Left cardiac atrium (tissue), 4 donors: Measurements from ENCODE around the gene TMEM229B. TPM values are rescaled to one million over a fixed set of nuclear protein-coding genes. Genes with fewer than 3 reads are reported as not detected.
A peak's percentile ranks its signal among the peaks of the same experiment; 100 is the strongest.

Experiments used
- ATAC-seq, 2 donors: fragments of 200-7000 bp; cut with Tn5 transposase; one replicate each; pipeline ENCODE4 v1.9.1; 2020; ENCODE audit warnings: mild to moderate bottlenecking in 2 of 2, moderate library complexity in 2 of 2
- DNase-seq: peaks from one replicate; pipeline ENCODE4 v3.0.0-alpha.2; 2020
- intact Hi-C, 2 donors: fragments of 100-400 bp; cut with DNase I; formaldehyde crosslinking; loops; one replicate each; pipeline versions ENCODE4 v1.14.1 to v1.15.1; 2022 to 2023
- long read RNA-seq: library from polyadenylated mRNA; unstranded; transcript quantifications from one replicate; pipeline ENCODE4 v2.0.0, GENCODE V29; 2021
- total RNA-seq, 2 donors: library from RNA; stranded (reverse); fragmentation: NEBNext Ultra II Directional; extraction: Animal tissue kit (Norgen Biotek cat#: 25700); gene quantifications; one replicate each; pipeline ENCODE4 v1.2.1, GENCODE V29; 2021
- donor health status: DM: no; HTN: yes; CAD: no.
- donor health status: DM: no; HTN: yes; CAD: no; lungs with severe emphysema.
- donor health status: DM: yes; HTN: yes; CAD: no.
- donor health status: Dilated cardiomyopathy.

TMEM229B gene
- total RNA-seq = 1 to 10 TPM; 1.5 to 6.5 TPM
- long read RNA-seq, partial matches to known transcripts = 0 of 1 reads
- long read RNA-seq, other reads (novel, unspliced or antisense) = 1 of 1 reads

GRCh38 chr14:67487937-67488893, at the start of gene TMEM229B:
Gene TMEM229B (minus strand): TSS chr14:67488721. CDS start chr14:67473923, 14,798 bp downstream.
- DNase-seq = peak; percentile 36
- peak; percentile 53 to 66 for ATAC-seq
- intact Hi-C loops = no loop called here

GRCh38 chr14:67537736-67538135, 49.2 kb upstream of the TMEM229B start:
- no peak for DNase-seq
- ATAC-seq = no peak
- intact Hi-C loops = no loop called here

- no peak for ATAC-seq
- intact Hi-C loops = no loop called here
- DNase-seq = no peak
Observed at GRCh38 chr14:67536087-67536486, 47.6 kb upstream of the TMEM229B start.

- intact Hi-C loops = no loop called here
- no peak for ATAC-seq
Observed at GRCh38 chr14:67533754-67534085, 45.2 kb upstream of the TMEM229B start.

GRCh38 chr14:67532998-67533753, 44.7 kb upstream of the TMEM229B start, which contains the start of gene PLEKHH1:
Gene PLEKHH1 (plus strand): TSS chr14:67533290. CDS start chr14:67541868, 8,578 bp downstream.
- ATAC-seq = peak; percentile 95 to 99
- peak; percentile 84 for DNase-seq
- intact Hi-C loops = no loop called here

More at GRCh38 chr14:67533754-67534085, 45.2 kb upstream of the TMEM229B start:
- no peak for DNase-seq

- intact Hi-C loops = no loop called here
- no peak for ATAC-seq
Observed at GRCh38 chr14:67532606-67532997, 44.1 kb upstream of the TMEM229B start.

GRCh38 chr14:67529947-67530935, 41.7 kb upstream of the TMEM229B start:
- intact Hi-C loops = loop anchor here in 1 of 2 donors (5.0 to 10.0 kb wide), 2 partner anchors 42 to 135 kb away; no protein-coding TSS in a partner anchor
- DNase-seq (no peak), ATAC-seq (no peak)

More at GRCh38 chr14:67532606-67532997, 44.1 kb upstream of the TMEM229B start:
- DNase-seq = no peak

- DNase-seq = no peak
- ATAC-seq = no peak
- intact Hi-C loops = loop anchor here in 1 of 2 donors (5.0 to 10.0 kb wide), 2 partner anchors 44 to 137 kb away; no protein-coding TSS in a partner anchor
Observed at GRCh38 chr14:67528276-67528675, 39.8 kb upstream of the TMEM229B start.

- intact Hi-C loops = loop anchor here in 1 of 2 donors (5.0 to 10.0 kb wide), 2 partner anchors 45 to 137 kb away; no protein-coding TSS in a partner anchor
- DNase-seq (no peak), ATAC-seq (no peak)
Observed at GRCh38 chr14:67527756-67528155, 39.2 kb upstream of the TMEM229B start.

GRCh38 chr14:67526676-67527459, 38.3 kb upstream of the TMEM229B start:
- intact Hi-C loops = loop anchor here in 1 of 2 donors (5.0 to 10.0 kb wide), 2 partner anchors 45 to 138 kb away; no protein-coding TSS in a partner anchor
- DNase-seq (peak; percentile 32), ATAC-seq (peak; percentile 65 to 71)

- DNase-seq (no peak), ATAC-seq (no peak)
- intact Hi-C loops = loop anchor here in 1 of 2 donors (5.0 to 10.0 kb wide), 2 partner anchors 46 to 139 kb away; no protein-coding TSS in a partner anchor
Observed at GRCh38 chr14:67526181-67526580, 37.7 kb upstream of the TMEM229B start.

GRCh38 chr14:67525389-67525788, 36.9 kb upstream of the TMEM229B start:
- ATAC-seq (no peak), DNase-seq (no peak)
- intact Hi-C loops = loop anchor here in 1 of 2 donors (5.0 to 10.0 kb wide), 2 partner anchors 47 to 139 kb away; no protein-coding TSS in a partner anchor

- intact Hi-C loops = loop anchor here in 1 of 2 donors (10.0 kb wide), 1 partner anchor 140 kb away; no protein-coding TSS in a partner anchor
- no peak for DNase-seq
- no peak for ATAC-seq
Observed at GRCh38 chr14:67524634-67524963, 36.1 kb upstream of the TMEM229B start.

GRCh38 chr14:67523764-67524633, 35.5 kb upstream of the TMEM229B start:
- ATAC-seq = no peak
- intact Hi-C loops = loop anchor here in 1 of 2 donors (10.0 kb wide), 1 partner anchor 141 kb away; no protein-coding TSS in a partner anchor
- DNase-seq = no peak

GRCh38 chr14:67522270-67522669, 33.7 kb upstream of the TMEM229B start:
- DNase-seq (no peak), ATAC-seq (peak in 1 of 2 donors; percentile 30)
- intact Hi-C loops = loop anchor here in 1 of 2 donors (10.0 kb wide), 1 partner anchor 143 kb away; no protein-coding TSS in a partner anchor

- DNase-seq = no peak
- ATAC-seq = no peak
- intact Hi-C loops = loop anchor here in 1 of 2 donors (10.0 kb wide), 1 partner anchor 144 kb away; no protein-coding TSS in a partner anchor
Observed at GRCh38 chr14:67520482-67520881, 32.0 kb upstream of the TMEM229B start.
